GM18861 (cell line): ENCODE measurements around the gene PDGFD.
"Not testable (repeated sequence)": the region's sequence is repeated elsewhere in the genome, so short reads cannot be mapped to it uniquely, and the experiment has no call there.

Experiments used
- ATAC-seq: cut with Tn5 transposase; IDR thresholded peaks from one replicate; pipeline ENCODE4 v1.9.1; 2021; ENCODE audit not compliant: unreplicated experiment

The PDGFD gene

DNA sequence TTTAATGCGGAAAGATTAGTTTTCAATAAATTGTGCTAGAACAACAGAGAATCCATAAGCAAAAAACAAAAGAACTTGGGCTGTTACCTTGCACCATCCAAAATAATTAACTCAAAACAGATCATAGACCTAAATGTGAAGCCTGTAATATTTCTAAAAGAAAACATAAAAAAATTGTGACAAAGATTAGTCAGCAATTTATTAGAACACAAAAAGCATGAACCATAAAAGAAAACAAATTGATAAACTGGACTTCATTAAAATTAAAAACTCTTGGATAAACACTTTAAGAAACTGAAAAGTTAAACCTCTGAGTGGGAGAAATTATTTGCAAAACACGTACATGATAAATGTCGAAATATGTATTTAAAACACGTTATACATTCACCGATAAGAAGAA, 106.0 kb downstream of the PDGFD start:
- no peak for ATAC-seq

DNA sequence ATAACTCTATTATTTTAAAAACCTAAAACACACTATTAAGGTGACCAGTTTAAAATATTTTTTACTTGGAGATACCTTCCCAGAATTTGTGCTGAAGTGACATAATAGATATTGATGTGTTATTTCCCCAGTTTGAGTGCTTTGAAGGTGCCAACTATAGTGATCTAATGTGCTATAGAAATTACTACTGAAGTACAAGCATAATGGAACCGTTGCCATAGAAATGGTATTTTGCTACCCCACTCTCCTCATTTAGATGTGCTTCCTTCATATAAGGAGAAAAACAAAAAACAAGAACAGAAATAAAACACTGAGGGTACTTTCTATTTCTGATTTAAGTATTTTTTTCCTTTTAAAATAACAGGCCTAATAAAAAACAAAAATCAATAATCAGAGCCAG, 108.4 kb downstream of the PDGFD start:
- ATAC-seq = no peak

GRCh38 chr11:104054911-104055529, 108.9 kb downstream of the PDGFD start:
- no peak for ATAC-seq

DNA sequence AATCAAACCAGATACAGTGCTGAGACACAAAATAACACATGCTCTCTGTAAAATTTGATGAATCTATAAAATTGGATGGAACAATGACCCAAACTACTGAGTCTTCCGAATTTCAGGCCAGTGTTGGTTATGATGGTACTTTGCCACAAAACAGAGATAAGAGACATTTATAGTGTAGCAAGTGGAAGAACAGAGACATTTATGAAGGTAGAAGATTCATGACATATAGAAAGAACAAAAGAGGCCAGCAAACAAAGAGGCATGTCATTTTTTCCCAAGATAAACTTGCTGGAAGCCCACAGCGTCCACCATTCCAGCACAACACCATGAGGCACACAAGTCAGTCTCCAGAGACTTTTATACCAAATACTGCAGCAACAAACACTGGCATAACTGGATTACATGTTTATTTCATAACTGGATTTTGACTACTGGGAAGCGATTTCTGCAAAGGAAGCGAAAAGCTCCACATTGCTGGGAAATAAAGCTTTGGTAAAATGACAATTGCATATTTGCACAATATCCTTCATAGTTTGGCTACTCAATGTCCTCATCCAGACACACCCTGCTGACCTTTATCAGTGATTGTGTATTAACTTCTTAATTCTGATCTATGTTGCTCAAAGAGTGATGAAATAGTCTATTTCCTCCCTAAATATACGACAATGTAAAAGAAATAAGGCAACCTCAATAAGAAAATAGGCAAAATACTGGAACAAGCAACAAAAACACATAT, 110.0 kb downstream of the PDGFD start:
- no peak for ATAC-seq

DNA sequence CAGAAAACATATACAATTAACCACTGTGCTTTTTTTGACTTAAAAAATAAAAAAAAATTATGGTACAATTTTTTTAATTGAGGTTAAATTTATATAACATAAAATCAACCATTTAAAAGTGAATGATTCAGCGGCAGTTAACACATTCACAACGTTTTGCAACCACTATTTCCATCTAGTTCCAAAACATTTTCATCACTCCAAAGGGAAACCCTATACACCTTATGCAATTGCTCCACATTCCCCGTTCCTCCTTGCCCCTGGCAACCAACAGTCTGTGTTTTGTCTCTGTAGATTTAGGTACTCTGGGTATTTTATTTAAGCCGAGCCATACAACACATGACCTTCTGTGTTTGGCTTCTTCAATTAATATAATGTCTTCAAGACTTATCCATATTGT, 112.2 kb downstream of the PDGFD start:
- ATAC-seq = no peak

GRCh38 chr11:104049116-104049515, 114.8 kb downstream of the PDGFD start:
- ATAC-seq = no peak

GRCh38 chr11:104046858-104047257, 117.1 kb downstream of the PDGFD start:
- not testable (repeated sequence) for ATAC-seq

DNA sequence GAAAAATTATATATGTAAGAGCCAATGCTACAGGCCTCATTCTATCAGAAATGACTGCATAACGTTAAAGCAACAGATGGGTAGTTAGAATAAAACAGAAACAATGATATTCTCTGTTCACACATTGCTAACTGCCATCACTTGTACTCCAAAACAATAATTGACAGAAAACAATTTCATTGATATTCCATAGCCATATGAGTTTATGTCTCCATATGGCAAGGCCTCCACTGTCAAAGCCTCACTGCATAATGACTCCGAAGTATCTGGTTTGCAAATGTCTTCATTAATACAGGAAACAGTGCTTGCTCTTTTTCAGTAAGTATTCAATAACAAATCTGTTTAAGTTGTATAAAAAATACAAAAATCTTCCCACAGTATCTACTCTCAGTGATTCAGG, 117.6 kb downstream of the PDGFD start:
- ATAC-seq = no peak

- no peak for ATAC-seq
Measured at GRCh38 chr11:104043678-104044239, 120.2 kb downstream of the PDGFD start.

DNA sequence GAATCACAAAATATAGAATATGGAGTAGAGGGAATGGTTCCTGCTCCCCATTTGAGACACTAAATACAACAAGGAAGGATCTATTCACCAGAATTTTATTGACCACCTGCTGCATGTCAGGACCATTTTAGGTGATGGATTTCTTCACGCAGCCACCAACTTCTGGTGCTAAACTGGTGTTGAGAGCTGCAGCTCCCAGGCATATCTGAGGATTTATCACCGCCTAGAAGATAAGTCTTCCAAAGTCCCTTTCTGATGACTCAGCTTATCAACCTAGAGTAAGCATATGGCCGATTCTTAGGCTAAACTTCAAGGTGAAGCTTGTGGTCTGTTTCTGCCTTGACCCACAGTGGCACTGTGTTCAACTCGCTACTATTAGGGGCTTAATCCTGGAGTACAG, 120.8 kb downstream of the PDGFD start:
- ATAC-seq = no peak

DNA sequence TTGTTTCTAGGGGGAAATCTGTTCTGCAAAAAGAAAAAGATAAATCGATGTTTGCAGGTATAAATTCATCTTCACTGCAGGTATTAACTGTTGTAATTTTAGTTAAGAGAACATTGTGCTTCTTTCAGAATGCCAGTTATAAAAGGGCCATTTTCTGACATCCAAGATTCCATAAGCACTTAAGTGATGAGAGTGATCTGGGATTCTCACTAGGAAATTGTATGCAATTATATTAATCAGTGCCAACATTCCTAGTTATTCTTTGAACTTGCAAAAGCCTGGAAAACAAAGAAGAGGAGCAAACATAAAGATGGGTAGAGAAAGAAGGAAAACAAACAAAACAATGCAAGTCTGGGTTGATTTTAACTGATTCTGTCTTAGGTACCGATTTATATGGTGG, 122.2 kb downstream of the PDGFD start:
- ATAC-seq = no peak

- no peak for ATAC-seq
Measured at GRCh38 chr11:104036995-104037394, 127.0 kb downstream of the PDGFD start.

GRCh38 chr11:104036588-104036987, 127.4 kb downstream of the PDGFD start, which contains the start of gene DDI1:
TSS of gene DDI1 (plus strand) at chr11:104036640. CDS start at chr11:104036823, 183 bp downstream.
- ATAC-seq = no peak

- no peak for ATAC-seq
Measured at GRCh38 chr11:104033561-104033960, 130.4 kb downstream of the PDGFD start.

DNA sequence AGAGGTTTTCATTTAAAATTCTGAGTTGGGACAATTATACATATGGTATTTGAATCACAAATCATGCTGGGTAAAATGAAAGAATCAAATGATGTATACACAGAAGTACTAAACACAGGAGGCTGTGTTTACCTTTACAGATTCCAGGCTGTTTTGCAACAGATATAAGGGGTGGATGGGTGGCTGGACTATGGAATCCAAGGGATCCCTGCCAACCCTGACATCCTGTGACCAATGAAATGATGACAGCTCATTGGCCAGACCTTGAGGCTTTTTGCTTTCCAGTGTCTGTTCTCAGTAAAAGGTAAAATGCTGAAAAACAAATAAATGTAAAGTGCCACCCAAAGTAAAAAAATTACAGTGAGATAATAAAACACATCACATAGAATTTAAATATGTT, 130.8 kb downstream of the PDGFD start:
- ATAC-seq = no peak

- no peak for ATAC-seq
Measured at GRCh38 chr11:104028476-104029263, 135.3 kb downstream of the PDGFD start.

GRCh38 chr11:104024572-104024971, 139.4 kb downstream of the PDGFD start:
- ATAC-seq = no peak

GRCh38 chr11:104015649-104016415, 148.1 kb downstream of the PDGFD start:
- ATAC-seq = peak; percentile 87

GRCh38 chr11:104011044-104011443, 152.9 kb downstream of the PDGFD start:
- ATAC-seq = no peak

DNA sequence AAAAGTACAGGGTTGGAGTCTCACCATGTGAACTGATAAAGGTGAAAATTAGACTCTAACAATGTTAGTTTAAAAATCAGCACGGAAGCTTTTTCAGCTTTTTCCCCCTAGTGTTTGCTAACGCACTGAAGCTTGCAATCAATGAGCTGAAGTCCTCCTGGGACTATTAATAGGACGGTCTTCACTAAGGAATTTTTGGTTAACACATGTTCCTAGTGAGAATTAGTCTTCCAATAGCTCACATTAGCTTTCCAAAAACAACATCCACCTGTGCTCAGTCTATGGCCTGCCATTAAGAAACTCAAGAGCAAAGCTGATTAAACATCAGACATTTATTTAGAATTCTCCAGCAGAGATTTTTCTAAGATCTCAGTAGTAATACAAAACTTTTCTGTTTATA, 154.2 kb downstream of the PDGFD start:
- ATAC-seq = no peak
